GM19238 (cell line): ENCODE measurements around the gene FAR2.
"Not testable (repeated sequence)": the region's sequence is repeated elsewhere in the genome, so short reads cannot be mapped to it uniquely, and the experiment has no call there.

Experiments used
- DNase-seq: peaks from one replicate; pipeline ENCODE4 v3.0.0; 2011; ENCODE audit warnings: low spot score; ENCODE audit not compliant: insufficient read length

FAR2 gene

GRCh38 chr12:29232086-29232485 is 83.0 kb downstream of the FAR2 start:
- DNase-seq: no peak

- no peak for DNase-seq
These were observed 85.5 kb downstream of the FAR2 start for GRCh38 chr12:29234552-29234951.

DNA sequence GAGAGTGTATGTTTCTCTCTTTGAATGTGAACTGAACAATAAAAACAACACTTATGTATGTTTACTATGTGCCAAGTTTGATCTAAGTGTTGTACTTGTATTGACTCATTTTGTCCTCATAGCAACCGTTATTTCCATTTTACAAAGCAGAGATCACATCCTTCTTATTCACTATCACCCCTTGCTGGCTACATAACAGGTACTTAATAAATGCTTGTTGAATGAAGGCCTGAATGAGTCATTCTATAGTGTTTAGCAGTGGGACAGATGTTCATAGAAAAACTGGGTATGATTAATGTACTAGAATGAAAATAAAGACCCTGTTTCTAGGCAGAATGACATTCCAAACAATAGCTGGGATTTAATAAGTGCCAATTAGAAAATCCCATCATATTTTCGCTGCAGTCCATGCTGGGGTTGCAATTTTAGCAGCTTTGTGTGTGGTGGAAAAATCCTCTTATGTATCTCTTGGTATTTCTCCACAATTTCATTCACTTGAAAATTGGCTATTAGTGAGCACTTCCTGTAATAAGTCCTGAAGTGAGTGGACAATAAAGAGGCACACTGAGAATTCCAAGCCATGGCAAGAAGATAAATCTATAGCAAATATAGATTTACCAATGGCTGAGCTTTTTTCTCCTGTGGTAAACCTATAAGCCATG is 86.0 kb downstream of the FAR2 start:
- no peak for DNase-seq

GRCh38 chr12:29238822-29239291 is 89.8 kb downstream of the FAR2 start:
- no peak for DNase-seq

- no peak for DNase-seq
These were observed 90.3 kb downstream of the FAR2 start for GRCh38 chr12:29239336-29239735.

DNA sequence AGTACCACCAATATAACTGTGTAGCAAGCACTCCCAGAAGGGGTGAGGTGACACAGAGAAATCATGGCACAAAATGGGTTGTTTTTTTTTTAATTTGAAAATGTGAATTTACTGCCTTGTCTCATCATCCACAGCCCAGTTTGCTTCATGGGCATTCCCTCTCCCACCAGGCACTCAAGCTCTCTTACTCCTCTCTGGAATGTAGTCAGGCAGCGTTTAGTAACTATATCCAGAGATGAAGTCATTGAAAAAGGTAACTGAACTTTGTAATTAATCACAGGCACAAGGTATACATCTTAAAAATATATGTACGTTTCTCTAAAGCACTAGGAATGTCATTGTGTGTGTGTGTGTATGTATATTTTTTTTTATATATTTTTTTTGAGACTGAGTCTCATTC is 91.4 kb downstream of the FAR2 start:
- no peak for DNase-seq

- peak; percentile 3 for DNase-seq
These were observed 92.9 kb downstream of the FAR2 start for GRCh38 chr12:29241821-29242591.

DNA sequence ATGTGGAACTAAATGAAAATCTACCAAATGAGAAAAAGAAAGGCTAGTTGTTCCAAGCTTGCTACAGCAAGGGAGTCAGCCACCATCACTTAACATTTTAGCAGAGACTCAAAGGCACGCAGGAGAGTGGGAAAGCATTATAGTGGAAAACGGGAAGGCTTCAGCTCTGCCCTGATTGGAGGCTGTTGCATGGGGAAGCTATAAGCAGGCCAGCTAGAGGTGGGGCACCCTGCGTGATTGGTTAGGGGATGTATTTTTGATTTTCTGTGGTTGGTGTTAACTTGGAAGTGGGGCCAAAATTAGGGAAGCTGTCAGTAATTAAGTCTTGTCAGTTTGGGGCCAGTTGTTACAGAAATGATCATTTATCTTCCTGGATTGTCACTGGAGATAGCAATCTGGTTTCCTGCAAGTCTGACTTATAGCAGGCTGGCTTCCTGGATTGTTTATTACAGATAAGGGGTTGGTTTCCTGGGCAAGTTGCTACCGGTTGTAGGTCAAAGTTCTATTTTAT is 93.9 kb downstream of the FAR2 start:
- no peak for DNase-seq

DNA sequence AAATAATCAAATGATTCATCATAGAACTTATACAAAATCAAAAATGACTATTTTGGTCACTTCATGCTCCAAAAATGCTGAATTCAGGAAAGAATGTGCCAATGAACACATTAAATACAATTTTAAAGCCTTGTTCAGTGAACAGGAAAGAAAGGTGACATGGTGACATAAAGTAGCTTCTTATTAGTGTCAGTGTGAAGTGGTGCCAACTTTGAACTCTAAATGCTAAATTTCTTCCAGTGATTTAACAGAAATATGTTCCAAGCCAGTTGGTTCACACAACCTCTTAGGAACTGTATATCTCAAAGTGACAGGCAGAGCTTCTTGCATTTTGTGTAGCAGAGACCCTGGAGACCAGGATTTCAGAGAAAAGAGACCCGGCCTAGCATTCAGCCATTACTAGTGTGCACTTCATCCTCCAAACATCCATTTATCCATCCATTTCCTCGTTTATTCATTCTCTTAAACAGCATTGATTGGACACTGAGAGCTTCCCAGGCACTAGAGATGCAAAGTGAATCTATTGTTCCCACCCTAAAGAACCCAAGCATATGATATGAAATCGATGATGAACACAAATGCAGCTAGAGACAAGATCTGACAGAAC is 95.2 kb downstream of the FAR2 start:
- DNase-seq: no peak

DNA sequence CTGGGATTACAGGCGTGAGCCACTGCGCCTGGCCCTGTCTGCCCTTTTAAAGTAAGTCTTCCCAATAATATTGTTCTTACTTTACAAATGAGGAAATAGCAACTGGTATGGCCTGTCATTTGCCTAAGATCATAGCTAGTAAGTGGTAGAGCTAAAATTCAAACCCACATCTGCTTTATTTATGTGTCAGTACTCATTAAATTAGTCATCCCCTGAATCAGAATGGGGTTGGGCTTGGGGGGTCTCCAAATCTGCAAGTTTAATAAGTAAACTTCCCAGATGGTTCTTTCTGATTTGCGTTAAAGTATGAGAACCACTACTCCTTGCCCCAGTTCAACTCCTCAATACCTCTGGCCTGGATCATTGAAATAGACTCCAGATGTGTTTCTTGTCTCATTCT is 96.2 kb downstream of the FAR2 start:
- no peak for DNase-seq

DNA sequence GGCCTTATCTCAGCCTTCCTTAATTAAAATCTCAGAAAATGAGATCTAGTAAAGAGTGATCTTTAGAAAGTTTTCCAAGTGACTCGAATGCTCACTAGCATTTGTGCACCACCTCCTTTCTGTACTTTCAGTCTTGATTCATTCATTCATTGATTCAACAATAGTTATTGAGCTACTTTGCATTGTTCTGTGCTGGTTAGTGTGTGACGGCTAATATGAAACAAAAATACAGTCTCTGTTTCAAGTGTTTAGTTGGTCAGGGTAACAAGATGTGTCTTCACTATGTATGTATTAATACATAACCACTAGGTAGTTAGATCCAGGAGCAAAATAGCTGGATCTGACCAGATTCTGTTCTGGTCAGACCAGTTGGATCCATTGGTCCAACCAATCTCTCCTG is 100.9 kb downstream of the FAR2 start:
- DNase-seq: no peak

- no peak for DNase-seq
These were observed 105.0 kb downstream of the FAR2 start for GRCh38 chr12:29253906-29254625.

GRCh38 chr12:29255042-29255441 is 106.0 kb downstream of the FAR2 start:
- no peak for DNase-seq

GRCh38 chr12:29256598-29256997 is 107.5 kb downstream of the FAR2 start:
- no peak for DNase-seq

DNA sequence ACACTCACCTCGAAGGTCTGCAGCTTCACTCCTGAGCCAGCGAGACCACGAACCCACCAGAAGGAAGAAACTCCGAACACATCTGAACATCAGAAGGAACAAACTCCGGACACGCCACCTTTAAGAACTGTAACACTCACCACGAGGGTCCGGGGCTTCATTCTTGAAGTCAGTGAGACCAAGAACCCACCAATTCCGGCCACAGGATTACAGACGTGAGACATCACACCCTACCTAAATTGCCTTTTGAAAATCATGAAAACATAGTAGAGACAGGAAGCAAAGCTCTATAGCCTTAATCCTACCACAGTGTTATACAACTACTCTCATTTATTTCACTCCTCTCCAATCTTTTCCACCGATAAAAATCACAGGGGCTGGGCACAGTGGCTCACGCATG is 108.6 kb downstream of the FAR2 start:
- not testable (repeated sequence) for DNase-seq

- DNase-seq: no peak
These were observed 115.3 kb downstream of the FAR2 start for GRCh38 chr12:29264424-29264823.

GRCh38 chr12:29269706-29270408 is 120.8 kb downstream of the FAR2 start:
- DNase-seq: no peak

- DNase-seq: no peak
These were observed 121.4 kb downstream of the FAR2 start for GRCh38 chr12:29270446-29270845.

- DNase-seq: no peak
These were observed 124.2 kb downstream of the FAR2 start for GRCh38 chr12:29273178-29273843.

- DNase-seq: no peak
These were observed 126.8 kb downstream of the FAR2 start for GRCh38 chr12:29275834-29276233.
